SU-DHL-6 (cell line): ENCODE measurements around the gene VSX1.

Experiments
- EZH2phosphoT487 ChIP-seq: fragments of 200-600 bp; sonication (generic), shearing (Covaris generic); conservative IDR thresholded peaks from 2 replicates; pipeline ENCODE4 v1.6.1; 2018; ENCODE audit warnings: mild to moderate bottlenecking, antibody characterized with exemption, low read length, moderate library complexity, mixed read lengths
- TF ChIP-seq, protein P1 (sequence below): fragments of 200-600 bp; sonication (generic); IDR thresholded peaks from one replicate; pipeline ENCODE4 v1.5.1; 2017; ENCODE audit warnings: antibody characterized with exemption, mild to moderate bottlenecking, low read length, moderate library complexity; ENCODE audit not compliant: insufficient read depth, poor library complexity, severe bottlenecking

DNA sequence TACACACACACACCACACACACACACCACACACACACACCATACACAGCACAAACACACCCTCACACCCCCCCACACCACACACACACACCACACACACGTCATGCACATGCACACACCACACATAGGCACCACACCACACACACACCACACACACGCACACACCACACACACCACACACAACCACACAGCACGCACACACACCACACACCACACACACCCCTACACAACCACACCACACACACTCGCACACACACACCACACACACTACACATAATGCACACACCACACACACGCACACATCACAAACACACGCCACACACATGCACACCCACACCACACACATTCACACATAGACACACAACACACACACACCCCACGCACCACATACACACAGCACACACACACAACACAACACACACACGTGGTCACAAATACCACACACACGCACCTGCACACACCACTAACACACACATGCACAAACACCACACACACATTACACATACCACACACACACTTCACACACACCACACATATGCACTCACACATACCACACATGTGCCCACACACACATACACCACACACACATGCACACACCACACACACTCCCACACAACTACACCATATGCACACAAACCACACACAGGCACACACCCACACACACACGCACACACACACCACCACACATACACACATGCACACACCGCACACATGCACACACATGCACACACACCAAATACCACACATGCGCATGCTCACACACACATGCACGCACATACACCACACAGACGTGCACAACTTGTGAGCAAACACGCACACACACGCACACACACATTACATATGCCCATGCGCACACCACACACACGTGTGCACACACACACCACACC, 14.6 kb downstream of the VSX1 start:
- TF ChIP-seq, protein P1, sequence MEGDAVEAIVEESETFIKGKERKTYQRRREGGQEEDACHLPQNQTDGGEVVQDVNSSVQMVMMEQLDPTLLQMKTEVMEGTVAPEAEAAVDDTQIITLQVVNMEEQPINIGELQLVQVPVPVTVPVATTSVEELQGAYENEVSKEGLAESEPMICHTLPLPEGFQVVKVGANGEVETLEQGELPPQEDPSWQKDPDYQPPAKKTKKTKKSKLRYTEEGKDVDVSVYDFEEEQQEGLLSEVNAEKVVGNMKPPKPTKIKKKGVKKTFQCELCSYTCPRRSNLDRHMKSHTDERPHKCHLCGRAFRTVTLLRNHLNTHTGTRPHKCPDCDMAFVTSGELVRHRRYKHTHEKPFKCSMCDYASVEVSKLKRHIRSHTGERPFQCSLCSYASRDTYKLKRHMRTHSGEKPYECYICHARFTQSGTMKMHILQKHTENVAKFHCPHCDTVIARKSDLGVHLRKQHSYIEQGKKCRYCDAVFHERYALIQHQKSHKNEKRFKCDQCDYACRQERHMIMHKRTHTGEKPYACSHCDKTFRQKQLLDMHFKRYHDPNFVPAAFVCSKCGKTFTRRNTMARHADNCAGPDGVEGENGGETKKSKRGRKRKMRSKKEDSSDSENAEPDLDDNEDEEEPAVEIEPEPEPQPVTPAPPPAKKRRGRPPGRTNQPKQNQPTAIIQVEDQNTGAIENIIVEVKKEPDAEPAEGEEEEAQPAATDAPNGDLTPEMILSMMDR = no peak
- no peak for TF ChIP-seq EZH2phosphoT487
